GM21360 (cell line): ENCODE data around the gene FTCDNL1.

ENCODE experiments used
- ATAC-seq: cut with Tn5 transposase; IDR thresholded peaks from one replicate; pipeline ENCODE4 v1.9.1; 2021; ENCODE audit warnings: mild to moderate bottlenecking, moderate library complexity; ENCODE audit not compliant: unreplicated experiment

FTCDNL1 gene

GRCh38 chr2:199743415-199744120, 107.4 kb downstream of the FTCDNL1 start:
- ATAC-seq = no peak

GRCh38 chr2:199742884-199743283, 108.1 kb downstream of the FTCDNL1 start:
- ATAC-seq = no peak

GRCh38 chr2:199740111-199740428, 110.9 kb downstream of the FTCDNL1 start:
- no peak for ATAC-seq

DNA sequence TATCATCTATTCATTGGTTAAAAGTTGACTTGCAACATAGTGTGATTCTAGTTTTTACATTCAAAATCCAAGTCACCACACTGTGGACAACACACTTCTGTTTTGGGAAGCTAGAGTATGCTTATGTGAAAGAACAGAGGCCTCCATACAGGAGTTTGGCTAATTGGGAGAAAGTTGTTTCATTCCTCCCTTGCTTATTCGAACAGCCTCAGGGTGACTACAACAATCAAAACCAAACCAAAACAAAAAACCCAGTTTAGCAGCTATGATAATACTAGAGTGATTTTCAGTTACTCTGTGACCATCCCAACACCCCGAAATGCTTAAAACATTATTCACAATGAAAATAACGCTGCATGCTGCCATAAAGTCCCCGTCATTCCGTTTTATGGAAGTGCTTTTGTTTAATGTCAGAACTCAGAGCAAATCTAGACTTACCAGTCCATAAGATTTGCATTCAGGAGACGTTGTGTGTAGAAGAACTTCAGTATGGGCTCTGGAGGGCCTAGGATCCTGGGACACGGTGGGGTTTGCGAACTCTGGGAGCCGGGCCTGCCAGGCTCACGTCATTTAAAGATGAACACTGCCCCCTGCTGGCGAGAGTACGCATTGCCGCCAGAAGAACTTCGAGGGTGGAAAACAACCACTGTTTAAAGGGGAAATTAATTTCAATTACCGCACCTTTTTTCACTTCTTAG, 111.4 kb downstream of the FTCDNL1 start:
- no peak for ATAC-seq

- no peak for ATAC-seq
These were observed 112.1 kb downstream of the FTCDNL1 start for GRCh38 chr2:199738727-199739412.

DNA sequence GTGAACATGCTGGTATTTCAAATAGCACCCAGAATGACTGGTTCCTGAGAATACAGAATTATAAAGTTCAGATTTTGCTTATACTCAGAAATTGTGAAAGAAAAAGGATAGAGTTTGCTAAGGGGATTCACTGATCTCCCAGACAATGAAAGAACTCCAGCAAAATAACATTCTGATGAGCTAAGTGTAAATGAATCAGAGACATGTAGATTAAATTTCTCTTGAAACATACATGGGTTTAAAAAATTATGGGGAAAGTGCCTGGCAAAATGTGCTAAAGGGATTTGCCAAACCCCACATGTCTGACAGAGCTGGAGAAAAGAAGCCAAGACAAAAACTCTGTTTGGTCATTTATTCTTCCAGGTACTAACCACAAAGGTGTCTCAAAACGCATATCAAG, 116.3 kb downstream of the FTCDNL1 start:
- no peak for ATAC-seq

DNA sequence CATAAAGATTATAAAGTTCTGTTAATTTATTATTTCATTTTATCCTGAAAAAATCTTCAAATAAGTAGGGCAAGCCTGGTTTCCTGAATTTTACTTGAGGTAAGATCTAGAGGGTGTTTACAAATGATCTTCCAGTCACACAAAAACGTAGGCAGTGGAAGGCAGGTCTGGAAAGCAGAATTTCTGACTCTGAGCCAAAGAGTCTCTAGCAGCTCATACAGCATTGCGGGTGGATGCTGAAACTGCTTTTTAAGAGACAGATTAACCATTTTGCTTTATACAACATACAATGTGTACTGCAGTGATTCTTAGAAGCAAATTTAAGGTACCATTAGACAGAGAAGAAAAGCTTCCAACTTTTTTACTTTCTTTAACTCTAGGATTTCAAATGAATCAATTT, 117.0 kb downstream of the FTCDNL1 start:
- ATAC-seq = no peak

DNA sequence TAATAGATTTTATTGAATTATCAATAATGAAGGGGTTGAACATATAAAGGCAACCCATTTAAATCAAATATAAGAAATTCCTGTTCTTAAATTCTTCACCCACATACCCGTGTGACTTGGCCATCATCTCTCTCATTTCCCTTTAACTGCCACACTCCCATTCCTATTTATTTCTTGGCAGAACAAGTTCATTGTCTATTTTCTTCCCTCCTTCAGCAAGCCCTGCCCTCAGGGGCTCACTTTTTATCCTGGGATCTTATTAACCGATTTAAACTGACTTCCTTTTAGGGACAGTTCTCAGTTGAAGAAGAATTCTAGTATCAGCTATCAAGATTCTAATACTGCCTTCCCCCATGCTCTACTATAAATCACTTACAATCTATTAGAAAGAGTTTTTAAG, 123.2 kb downstream of the FTCDNL1 start:
- no peak for ATAC-seq

DNA sequence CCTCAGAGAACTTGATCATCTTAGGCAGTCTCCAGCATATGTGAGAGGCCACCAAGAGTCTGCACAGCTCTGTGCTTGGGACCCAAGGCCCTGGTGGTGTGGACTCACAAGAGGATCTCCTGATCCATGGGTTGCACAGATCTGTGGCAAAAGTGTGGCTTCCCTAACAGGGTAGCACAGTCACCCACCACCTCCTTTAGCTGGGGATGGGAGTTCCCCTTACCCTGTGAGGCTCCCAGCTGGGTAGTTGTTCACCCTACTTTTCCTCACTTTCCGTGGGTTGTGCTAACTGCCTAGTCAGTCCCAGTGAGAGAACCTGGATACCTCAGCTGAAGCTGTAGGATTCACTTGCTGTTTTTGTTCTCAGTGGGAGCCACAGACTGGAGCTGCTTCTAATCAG, 123.7 kb downstream of the FTCDNL1 start:
- ATAC-seq = no peak

DNA sequence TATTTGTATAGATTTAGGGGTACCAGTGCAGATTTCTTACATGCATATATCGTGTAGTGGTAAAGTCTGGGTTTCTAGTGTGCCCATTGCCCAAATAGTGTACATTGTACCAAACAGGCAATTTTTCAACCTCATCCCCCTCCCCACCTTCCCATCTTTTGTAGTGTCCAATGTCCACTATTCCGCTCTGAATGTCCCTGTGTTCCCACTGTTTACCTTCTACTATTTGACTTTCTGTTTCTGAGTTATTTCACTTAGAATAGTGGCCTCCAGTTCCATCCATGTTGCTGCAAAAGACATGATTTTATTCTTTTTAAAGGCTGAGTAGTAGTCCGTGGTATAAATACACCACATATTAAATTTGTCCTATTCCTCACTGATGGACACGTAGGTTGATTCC, 132.9 kb downstream of the FTCDNL1 start:
- no peak for ATAC-seq

- ATAC-seq = no peak
These were observed 133.4 kb downstream of the FTCDNL1 start for GRCh38 chr2:199717587-199717907.

DNA sequence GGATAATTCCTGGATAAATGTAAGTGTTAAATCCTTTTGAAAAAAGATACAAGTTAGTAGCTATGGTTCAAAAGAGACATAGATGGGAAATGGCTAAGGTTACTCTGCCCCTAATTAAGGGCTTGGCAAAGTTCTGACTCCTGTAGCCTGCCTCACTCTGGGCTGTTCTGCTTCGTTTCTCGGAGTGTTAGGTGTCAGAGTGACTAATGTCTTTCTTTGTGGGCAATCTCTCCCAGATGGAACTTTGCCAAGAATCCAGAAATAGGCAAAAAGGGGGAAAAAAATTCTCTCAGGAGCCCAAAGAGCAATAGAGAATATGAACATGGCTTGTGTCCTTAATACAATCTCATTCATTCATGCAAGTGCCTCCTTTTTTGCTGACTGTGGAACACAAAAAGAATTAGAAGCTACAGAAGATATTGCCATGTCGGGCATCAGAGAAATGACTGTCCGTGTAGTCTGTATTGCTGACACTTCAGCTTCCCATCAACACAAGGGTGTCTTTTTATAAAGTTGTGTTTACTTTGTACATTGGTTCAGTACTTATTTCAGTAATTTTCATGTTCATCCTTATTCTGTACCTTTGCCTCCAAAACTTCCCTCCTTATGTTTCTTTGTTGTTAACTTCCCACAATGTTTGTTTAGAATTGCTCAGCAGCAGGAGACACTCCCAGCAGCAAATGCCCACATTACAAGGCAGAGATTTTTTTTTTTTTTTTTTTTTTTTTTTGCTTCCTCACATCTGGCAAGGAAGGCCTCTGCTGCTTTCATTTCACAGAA, 134.0 kb downstream of the FTCDNL1 start:
- ATAC-seq = no peak

- no peak for ATAC-seq
These were observed 137.2 kb downstream of the FTCDNL1 start for GRCh38 chr2:199713746-199714145.

DNA sequence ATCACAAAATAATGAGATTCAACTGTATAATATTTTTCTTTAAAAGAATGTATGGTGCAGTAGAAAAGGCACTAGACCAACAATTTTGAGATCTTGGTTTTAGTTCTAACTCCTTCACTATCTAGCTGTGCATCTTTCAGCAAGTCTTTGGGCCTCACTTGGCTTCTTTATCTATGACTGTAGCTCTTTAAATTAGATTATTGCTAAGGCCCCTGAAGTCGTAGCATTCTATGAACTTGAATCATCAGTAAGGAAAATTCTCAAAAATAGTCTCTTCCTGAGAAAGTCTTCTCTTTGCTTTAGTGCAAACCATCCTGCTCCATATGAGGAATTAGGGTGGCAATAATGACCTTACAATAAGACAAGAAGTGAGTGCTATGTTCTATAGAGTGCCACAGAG, 140.4 kb downstream of the FTCDNL1 start:
- ATAC-seq = no peak
